Activated CD8-positive, alpha-beta T cell treated with anti-CD3 and anti-CD28 coated beads for 36 hours (primary cell): ENCODE measurements around the gene FCHO2. TPM values are rescaled to one million over a fixed set of nuclear protein-coding genes. Genes with fewer than 3 reads are reported as not detected.
"Not testable (repeated sequence)": the region's sequence is repeated elsewhere in the genome, so short reads cannot be mapped to it uniquely, and the experiment has no call there.

Experiments
- ATAC-seq: fragments of 200-7000 bp; cut with Tn5 transposase; one replicate; pipeline ENCODE4 v1.10.0; 2021; ENCODE audit warnings: mild to moderate bottlenecking, moderate library complexity
- CTCF ChIA-PET: fragments of 350-600 bp; sonication (Branson Sonifier 250); formaldehyde crosslinking; loops from one replicate; lab custom pipeline; 2021; ENCODE audit warnings: antibody characterized with exemption; lab: Charles Lee
- POLR2A ChIA-PET: fragments of 350-600 bp; sonication (Branson Sonifier 250); formaldehyde crosslinking; loops from one replicate; lab custom pipeline; 2021; ENCODE audit warnings: antibody characterized with exemption; lab: Charles Lee
- DNase-seq: peaks from one replicate; pipeline ENCODE4 v3.0.0-alpha.2; 2020
- H3K27ac Mint-ChIP-seq: one replicate; pipeline ENCODE4 v1.8.0; 2021; ENCODE audit warnings: mild to moderate bottlenecking, mixed read lengths
- H3K27me3 Mint-ChIP-seq: one replicate; pipeline ENCODE4 v1.8.0; 2021; ENCODE audit warnings: mixed read lengths
- H3K36me3 Mint-ChIP-seq: one replicate; pipeline ENCODE4 v1.8.0; 2021; ENCODE audit warnings: low read depth, mixed read lengths
- H3K4me1 Mint-ChIP-seq: one replicate; pipeline ENCODE4 v1.8.0; 2021; ENCODE audit warnings: low read depth, mixed read lengths
- H3K4me3 Mint-ChIP-seq: one replicate; pipeline ENCODE4 v1.8.0; 2021; ENCODE audit warnings: mild to moderate bottlenecking, moderate library complexity, mixed read lengths
- H3K9me3 Mint-ChIP-seq: one replicate; pipeline ENCODE4 v1.8.0; 2021; ENCODE audit warnings: mixed read lengths
- intact Hi-C: fragments of 100-400 bp; cut with micrococcal nuclease; formaldehyde crosslinking; loops from one replicate; pipeline ENCODE4 v1.10.0; 2022
- total RNA-seq, 2 experiments: library from RNA; stranded (reverse); gene quantifications; one replicate each; pipeline ENCODE4 v1.2.3, GENCODE V29; 2021
- TF ChIP-seq, protein P1 (sequence below): fragments of 200-600 bp; IDR thresholded peaks from one replicate; pipeline ENCODE4 v1.8.0; 2022; ENCODE audit warnings: antibody characterized with exemption, mild to moderate bottlenecking

Gene FCHO2
- total RNA-seq, 2 experiments from 2014 or later: 0.32 to 1.0 TPM

DNA sequence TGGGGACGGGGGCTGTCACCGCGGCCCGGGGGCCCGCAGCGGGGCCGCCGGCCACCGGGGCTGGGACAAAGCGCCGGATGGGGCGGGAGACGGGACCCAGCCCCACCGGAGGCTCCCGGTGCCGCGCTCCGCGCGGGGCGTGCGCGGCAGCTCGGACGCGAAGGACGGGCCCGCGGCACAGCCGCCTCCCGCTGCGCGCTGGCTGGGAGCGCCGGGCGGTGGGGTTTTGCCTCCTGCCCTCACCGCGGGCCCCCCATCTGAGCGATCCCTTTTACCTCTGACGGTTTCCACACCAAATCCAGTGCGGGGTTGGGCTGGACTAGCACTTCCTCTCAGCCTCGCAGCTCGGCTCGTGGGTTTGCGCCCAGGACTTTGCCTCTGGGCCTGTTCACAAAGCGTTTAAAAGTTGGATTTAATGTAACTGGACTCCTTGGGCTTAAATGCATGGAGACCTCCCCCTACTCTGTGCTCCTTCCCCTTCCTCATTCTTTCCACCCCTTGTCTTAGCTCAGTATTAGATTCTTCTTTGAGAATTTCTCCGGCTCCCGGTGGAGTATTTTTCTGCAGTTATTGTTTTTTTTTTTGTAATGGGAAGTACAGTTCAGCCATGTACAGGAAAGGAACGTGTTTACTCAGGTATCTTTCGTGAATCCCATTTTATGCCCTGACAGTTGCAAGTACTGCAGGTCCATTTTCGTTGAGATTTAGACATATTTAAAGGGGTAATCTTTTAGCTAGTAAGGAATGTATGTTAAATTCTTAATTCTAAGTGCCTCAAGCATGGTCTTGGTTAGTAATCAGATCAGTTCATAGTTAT is 691 bp downstream of the FCHO2 start:
- ChIA-PET CTCF (interaction anchor here (0.7 to 1.8 kb wide), 11 partner anchors 10 to 498 kb away, joined by 3 to 5 read pairs (median 4); no protein-coding TSS in a partner anchor), POLR2A (interaction anchor here (0.6 to 1.3 kb wide), 2 partner anchors 269 to 637 kb away, joined by 3 read pairs; partner anchors contain the start of genes MRPS27 and PTCD2)
- Mint-ChIP-seq H3K4me1 (peaks cover 13% of the 10 kb centered on the region), H3K4me3 (peak overlapping the region; percentile 73), H3K27ac (no peak overlapping the region), H3K9me3 (no peaks in the 10 kb centered on the region), H3K36me3 (no peaks in the 10 kb centered on the region), H3K27me3 (peaks cover 37% of the 10 kb centered on the region)
- intact Hi-C loops: no loop called here
- peak; percentile 35 for ATAC-seq
- TF ChIP-seq, protein P1, sequence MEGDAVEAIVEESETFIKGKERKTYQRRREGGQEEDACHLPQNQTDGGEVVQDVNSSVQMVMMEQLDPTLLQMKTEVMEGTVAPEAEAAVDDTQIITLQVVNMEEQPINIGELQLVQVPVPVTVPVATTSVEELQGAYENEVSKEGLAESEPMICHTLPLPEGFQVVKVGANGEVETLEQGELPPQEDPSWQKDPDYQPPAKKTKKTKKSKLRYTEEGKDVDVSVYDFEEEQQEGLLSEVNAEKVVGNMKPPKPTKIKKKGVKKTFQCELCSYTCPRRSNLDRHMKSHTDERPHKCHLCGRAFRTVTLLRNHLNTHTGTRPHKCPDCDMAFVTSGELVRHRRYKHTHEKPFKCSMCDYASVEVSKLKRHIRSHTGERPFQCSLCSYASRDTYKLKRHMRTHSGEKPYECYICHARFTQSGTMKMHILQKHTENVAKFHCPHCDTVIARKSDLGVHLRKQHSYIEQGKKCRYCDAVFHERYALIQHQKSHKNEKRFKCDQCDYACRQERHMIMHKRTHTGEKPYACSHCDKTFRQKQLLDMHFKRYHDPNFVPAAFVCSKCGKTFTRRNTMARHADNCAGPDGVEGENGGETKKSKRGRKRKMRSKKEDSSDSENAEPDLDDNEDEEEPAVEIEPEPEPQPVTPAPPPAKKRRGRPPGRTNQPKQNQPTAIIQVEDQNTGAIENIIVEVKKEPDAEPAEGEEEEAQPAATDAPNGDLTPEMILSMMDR: no peak
- DNase-seq: peak; percentile 35

DNA sequence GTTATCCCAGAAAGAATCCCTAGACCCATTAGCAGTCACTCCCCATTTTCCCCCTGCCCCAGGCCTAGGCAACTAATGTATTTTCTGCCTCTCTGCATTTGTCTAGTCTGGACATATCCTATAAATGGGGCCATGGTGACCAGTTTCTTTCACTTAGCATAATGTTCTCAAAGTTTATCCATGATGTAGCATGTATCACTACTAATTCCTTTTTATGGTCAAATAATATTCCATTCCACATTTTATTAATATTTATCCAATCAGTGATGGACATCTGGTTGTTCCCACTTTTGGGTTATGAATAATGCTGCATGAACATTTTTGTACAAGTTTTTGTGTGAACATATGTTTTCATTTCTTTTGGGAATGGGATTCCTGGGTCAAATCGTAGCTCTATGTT is 1.5 kb downstream of the FCHO2 start:
- peak overlapping the region; percentile 73 for H3K4me3 Mint-ChIP-seq
- TF ChIP-seq, protein P1: no peak

DNA sequence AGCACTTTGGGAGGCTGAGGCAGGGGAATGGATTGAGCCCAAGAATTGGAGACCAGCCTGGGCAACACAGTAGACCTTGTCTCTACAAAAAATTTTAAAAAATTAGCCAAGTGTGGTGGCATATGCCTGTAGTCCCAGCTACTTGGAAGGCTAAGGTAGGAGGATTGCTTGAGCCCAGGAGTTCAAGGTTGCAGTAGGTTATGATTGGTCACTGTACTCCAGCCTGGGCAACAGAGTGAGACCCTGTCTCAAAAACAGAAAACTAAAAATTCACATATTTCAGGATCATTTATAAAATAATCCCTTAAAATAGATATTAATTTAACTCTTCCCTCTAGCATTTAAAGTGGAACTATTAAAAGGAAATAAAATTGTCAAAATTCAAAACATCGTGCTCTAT is 3.4 kb downstream of the FCHO2 start:
- TF ChIP-seq, protein P1: no peak
- no peaks in the 10 kb centered on the region for H3K36me3 Mint-ChIP-seq
- no peak overlapping the region for H3K27ac Mint-ChIP-seq
- no peaks in the 10 kb centered on the region for H3K9me3 Mint-ChIP-seq
- ChIA-PET POLR2A (no interaction called here), CTCF (no interaction called here)
- H3K4me3 Mint-ChIP-seq: no peak overlapping the region
- peaks cover 13% of the 10 kb centered on the region for H3K4me1 Mint-ChIP-seq
- H3K27me3 Mint-ChIP-seq: peaks cover 30% of the 10 kb centered on the region
- no peak for ATAC-seq
- intact Hi-C loops: no loop called here
- no peak for DNase-seq

More for the DNA sequence above, 1.5 kb downstream of the FCHO2 start:
- Mint-ChIP-seq H3K36me3 (no peaks in the 10 kb centered on the region), H3K4me1 (peaks cover 13% of the 10 kb centered on the region), H3K9me3 (no peaks in the 10 kb centered on the region), H3K27me3 (peaks cover 35% of the 10 kb centered on the region), H3K27ac (no peak overlapping the region)
- intact Hi-C loops: no loop called here
- CTCF ChIA-PET: interaction anchor here (0.6 to 1.7 kb wide), 3 partner anchors 34 to 245 kb away, joined by 3 to 5 read pairs (median 3); no protein-coding TSS in a partner anchor
- POLR2A ChIA-PET: interaction anchor here (0.6 kb wide), 1 partner anchor 270 kb away, joined by 3 read pairs; no protein-coding TSS in a partner anchor
- DNase-seq (no peak), ATAC-seq (no peak)

DNA sequence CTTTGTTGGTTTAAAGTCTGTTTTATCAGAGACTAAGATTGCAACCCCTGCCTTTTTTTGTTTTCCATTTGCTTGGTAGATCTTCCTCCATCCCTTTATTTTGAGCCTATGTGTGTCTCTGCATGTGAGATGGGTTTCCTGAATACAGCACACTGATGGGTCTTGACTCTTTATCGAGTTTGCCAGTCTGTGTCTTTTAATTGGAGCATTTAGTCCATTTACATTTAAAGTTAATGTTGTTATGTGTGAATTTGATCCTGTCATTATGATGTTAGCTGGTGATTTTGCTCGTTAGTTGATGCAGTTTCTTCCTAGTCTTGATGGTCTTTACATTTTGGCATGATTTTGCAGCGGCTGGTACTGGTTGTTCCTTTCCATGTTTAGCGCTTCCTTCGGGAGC is 18.6 kb downstream of the FCHO2 start:
- H3K9me3 Mint-ChIP-seq, DNase-seq, H3K36me3 Mint-ChIP-seq, POLR2A ChIA-PET, H3K27ac Mint-ChIP-seq, ATAC-seq, intact Hi-C loops, H3K4me3 Mint-ChIP-seq, H3K4me1 Mint-ChIP-seq, H3K27me3 Mint-ChIP-seq: not testable (repeated sequence)
- CTCF ChIA-PET: interaction anchor here (1.4 kb wide), 1 partner anchor 18 kb away, joined by 4 read pairs; the partner anchor contains the start of gene FCHO2

DNA sequence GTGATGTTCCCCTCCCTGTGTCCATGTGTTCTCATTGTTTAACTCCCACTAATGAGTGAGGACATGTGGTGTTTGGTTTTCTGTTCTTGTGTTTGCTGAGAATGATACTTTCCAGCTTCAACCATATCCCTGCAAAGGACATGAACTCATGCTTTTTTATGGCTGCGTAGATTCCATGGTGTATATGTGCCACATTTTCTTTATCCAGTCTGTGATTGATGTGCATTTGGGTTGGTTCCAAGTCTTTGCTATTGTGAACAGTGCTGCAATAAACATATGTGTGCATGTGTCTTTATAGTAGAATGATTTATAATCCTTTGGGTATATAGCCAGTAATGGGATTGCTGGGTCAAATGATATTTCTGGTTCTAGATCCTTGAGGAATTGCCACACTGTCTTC is 21.0 kb downstream of the FCHO2 start:
- H3K4me1 Mint-ChIP-seq, CTCF ChIA-PET, DNase-seq, intact Hi-C loops, H3K36me3 Mint-ChIP-seq, H3K4me3 Mint-ChIP-seq, POLR2A ChIA-PET, H3K9me3 Mint-ChIP-seq, ATAC-seq, H3K27me3 Mint-ChIP-seq, H3K27ac Mint-ChIP-seq: not testable (repeated sequence)

DNA sequence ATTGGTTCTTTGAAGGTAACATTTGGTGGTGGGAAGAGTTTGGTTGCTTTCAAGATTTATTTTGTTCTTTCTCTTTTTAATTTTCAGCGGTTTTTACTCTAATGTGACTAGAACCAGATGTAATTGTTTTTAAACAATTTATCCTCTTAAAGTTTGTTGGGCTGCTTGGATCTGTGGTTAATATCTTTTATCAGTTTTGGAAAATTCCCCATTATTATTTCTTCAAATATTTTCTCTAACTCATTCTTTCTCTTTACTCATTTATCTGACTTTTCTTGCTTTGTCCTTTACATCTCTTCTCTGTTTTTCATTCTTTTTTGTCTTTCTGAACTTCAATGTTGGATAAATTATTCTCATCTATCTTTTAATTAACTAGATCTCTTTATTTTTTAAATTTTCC is 29.9 kb downstream of the FCHO2 start:
- Mint-ChIP-seq H3K9me3 (no peaks in the 10 kb centered on the region), H3K4me1 (peaks cover 2% of the 10 kb centered on the region), H3K27ac (no peak overlapping the region), H3K4me3 (no peak overlapping the region), H3K36me3 (no peaks in the 10 kb centered on the region), H3K27me3 (peaks cover 15% of the 10 kb centered on the region)
- TF ChIP-seq, protein P1: no peak
- ChIA-PET POLR2A (no interaction called here), CTCF (no interaction called here)
- intact Hi-C loops: no loop called here
- DNase-seq (no peak), ATAC-seq (no peak)
